OCI-LY1 (cell line): Measurements from ENCODE around the gene SPTY2D1.

ENCODE experiments used
- CTCF ChIP-seq: fragments of 200-600 bp; sonication (generic), shearing (Covaris generic); IDR thresholded peaks from 2 replicates; pipeline ENCODE4 v1.5.1; 2017; ENCODE audit warnings: mild to moderate bottlenecking, antibody characterized with exemption, low read length, moderate library complexity, mixed read lengths
- EZH2 ChIP-seq: fragments of 200-600 bp; sonication (generic), shearing (Covaris generic); IDR thresholded peaks from 2 replicates; pipeline ENCODE4 v1.8.0; 2017; ENCODE audit warnings: borderline replicate concordance, mixed run types, mild to moderate bottlenecking, antibody characterized with exemption, low read length, moderate library complexity, mixed read lengths

- TF ChIP-seq CTCF = no peak
- TF ChIP-seq EZH2 = no peak
Measured at GRCh38 chr11:18594999-18595749, 39.0 kb downstream of the SPTY2D1 start.
